ENCODE data around the gene ENTPD3.

The ENTPD3 gene

GRCh38 chr3:40468018-40468417, 81.0 kb downstream of the ENTPD3 start:
- TF ChIP-seq GLIS3 (CRISPR knock-in tag; IDR thresholded peaks at IDR 0.05): no peak
- no peak for TF ChIP-seq RARB (CRISPR knock-in tag; IDR thresholded peaks at IDR 0.05)
- TF ChIP-seq ESRRG (CRISPR knock-in tag; IDR thresholded peaks at IDR 0.05): no peak
- ATAC-seq: no peak; the same call in 2 of the 3 replicates

- TF ChIP-seq ZFP3 (CRISPR knock-in tag; IDR thresholded peaks at IDR 0.05) (no peak), TOX (CRISPR knock-in tag; IDR thresholded peaks at IDR 0.05; ENCODE audit: borderline replicate concordance) (no peak), ISL1 (CRISPR knock-in tag; IDR thresholded peaks at IDR 0.05) (no peak), OSR1 (CRISPR knock-in tag; IDR thresholded peaks at IDR 0.05) (no peak), ZNF70 (CRISPR knock-in tag; IDR thresholded peaks at IDR 0.05) (no peak), GLIS3 (CRISPR knock-in tag; IDR thresholded peaks at IDR 0.05) (no peak), TSHZ2 (CRISPR knock-in tag; IDR thresholded peaks at IDR 0.05) (no peak), ARNTL (CRISPR knock-in tag; IDR thresholded peaks at IDR 0.05; ENCODE audit: borderline replicate concordance, low read depth) (no peak), ZC3H10 (CRISPR knock-in tag; IDR thresholded peaks at IDR 0.05) (no peak), PPARA (CRISPR knock-in tag; IDR thresholded peaks at IDR 0.05; ENCODE audit: borderline replicate concordance) (no peak), POU6F1 (CRISPR knock-in tag; IDR thresholded peaks at IDR 0.05; ENCODE audit: borderline replicate concordance, low read depth) (no peak), ZFP30 (CRISPR knock-in tag; IDR thresholded peaks at IDR 0.05) (no peak), TCF4 (CRISPR knock-in tag; IDR thresholded peaks at IDR 0.05; ENCODE audit: borderline replicate concordance) (no peak), SNAI2 (CRISPR knock-in tag; IDR thresholded peaks at IDR 0.05) (no peak), ESRRG (CRISPR knock-in tag; IDR thresholded peaks at IDR 0.05) (no peak), ZNF565 (CRISPR knock-in tag; conservative IDR thresholded peaks at IDR 0.05; ENCODE audit: low read depth) (no peak)
- TF ChIP-seq, protein P1, sequence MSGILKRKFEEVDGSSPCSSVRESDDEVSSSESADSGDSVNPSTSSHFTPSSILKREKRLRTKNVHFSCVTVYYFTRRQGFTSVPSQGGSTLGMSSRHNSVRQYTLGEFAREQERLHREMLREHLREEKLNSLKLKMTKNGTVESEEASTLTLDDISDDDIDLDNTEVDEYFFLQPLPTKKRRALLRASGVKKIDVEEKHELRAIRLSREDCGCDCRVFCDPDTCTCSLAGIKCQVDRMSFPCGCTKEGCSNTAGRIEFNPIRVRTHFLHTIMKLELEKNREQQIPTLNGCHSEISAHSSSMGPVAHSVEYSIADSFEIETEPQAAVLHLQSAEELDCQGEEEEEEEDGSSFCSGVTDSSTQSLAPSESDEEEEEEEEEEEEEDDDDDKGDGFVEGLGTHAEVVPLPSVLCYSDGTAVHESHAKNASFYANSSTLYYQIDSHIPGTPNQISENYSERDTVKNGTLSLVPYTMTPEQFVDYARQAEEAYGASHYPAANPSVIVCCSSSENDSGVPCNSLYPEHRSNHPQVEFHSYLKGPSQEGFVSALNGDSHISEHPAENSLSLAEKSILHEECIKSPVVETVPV (CRISPR knock-in tag; IDR thresholded peaks at IDR 0.05): no peak
- TF ChIP-seq, protein P2, sequence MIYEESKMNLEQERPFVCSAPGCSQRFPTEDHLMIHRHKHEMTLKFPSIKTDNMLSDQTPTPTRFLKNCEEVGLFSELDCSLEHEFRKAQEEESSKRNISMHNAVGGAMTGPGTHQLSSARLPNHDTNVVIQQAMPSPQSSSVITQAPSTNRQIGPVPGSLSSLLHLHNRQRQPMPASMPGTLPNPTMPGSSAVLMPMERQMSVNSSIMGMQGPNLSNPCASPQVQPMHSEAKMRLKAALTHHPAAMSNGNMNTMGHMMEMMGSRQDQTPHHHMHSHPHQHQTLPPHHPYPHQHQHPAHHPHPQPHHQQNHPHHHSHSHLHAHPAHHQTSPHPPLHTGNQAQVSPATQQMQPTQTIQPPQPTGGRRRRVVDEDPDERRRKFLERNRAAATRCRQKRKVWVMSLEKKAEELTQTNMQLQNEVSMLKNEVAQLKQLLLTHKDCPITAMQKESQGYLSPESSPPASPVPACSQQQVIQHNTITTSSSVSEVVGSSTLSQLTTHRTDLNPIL (CRISPR knock-in tag; IDR thresholded peaks at IDR 0.05; ENCODE audit: low read depth): no peak
- TF ChIP-seq, protein P3, sequence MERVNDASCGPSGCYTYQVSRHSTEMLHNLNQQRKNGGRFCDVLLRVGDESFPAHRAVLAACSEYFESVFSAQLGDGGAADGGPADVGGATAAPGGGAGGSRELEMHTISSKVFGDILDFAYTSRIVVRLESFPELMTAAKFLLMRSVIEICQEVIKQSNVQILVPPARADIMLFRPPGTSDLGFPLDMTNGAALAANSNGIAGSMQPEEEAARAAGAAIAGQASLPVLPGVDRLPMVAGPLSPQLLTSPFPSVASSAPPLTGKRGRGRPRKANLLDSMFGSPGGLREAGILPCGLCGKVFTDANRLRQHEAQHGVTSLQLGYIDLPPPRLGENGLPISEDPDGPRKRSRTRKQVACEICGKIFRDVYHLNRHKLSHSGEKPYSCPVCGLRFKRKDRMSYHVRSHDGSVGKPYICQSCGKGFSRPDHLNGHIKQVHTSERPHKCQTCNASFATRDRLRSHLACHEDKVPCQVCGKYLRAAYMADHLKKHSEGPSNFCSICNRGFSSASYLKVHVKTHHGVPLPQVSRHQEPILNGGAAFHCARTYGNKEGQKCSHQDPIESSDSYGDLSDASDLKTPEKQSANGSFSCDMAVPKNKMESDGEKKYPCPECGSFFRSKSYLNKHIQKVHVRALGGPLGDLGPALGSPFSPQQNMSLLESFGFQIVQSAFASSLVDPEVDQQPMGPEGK (CRISPR knock-in tag; IDR thresholded peaks at IDR 0.05; ENCODE audit: borderline replicate concordance): no peak
These were observed 83.7 kb downstream of the ENTPD3 start for GRCh38 chr3:40470701-40471100.

DNA sequence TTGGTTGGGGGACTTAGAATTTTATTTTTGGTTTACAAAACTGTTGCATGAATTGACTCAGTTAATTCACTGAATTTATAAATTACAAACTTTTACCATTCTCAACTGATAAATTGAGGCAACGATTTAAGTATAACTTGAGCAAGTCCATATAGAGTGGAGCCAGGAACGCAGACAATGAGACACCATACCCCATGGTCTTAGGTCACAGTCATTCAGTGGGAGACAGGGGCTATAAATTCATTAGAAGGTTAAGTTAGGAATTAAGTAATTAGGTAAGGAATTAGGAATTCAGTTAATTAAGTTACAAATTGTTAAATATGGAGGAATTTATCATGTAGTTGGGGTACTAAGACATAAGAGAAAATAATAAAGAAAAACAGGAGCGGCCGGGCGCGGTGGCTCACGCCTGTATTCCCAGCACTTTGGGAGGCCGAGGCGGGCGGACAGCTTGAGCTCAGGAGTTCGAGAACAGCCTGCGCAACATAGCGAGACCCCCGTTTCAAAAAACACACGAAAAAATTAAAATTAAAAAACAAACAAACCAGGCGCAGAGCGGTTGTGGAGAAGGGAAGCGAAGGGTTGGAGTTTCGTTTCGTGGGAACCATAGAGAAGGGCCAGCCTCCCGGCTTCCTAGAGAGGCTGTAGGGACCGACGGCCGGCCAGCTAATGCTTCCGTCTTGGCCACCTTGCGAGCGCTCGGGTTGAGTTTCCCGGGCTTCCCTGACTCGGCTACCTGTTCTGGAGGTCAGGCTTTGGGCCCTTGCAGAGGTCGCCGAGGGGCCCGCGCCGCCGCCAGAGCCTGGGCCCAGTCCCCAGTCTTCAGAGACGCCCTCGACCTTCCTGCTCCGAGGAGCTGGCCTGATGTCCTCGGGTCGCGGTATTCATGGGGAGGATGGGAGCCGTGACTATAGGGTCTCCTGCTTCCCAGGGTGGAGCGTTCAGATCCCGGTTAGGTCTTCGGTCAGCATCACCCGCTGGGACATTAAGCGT, 89.8 kb downstream of the ENTPD3 start, which contains the start of gene ZNF619:
Gene ZNF619 (plus strand): TSS at position 645 of the 993 bp plus-strand sequence. CDS start 858 bp downstream, outside the sequence.
- ATAC-seq: peak; percentile 96
- no peak for TF ChIP-seq BACH2 (CRISPR knock-in tag; IDR thresholded peaks at IDR 0.05; ENCODE audit: borderline replicate concordance)
- no peak for TF ChIP-seq GLIS3 (CRISPR knock-in tag; IDR thresholded peaks at IDR 0.05)
- TF ChIP-seq, protein P2 (CRISPR knock-in tag; IDR thresholded peaks at IDR 0.05; ENCODE audit: low read depth): no peak; the same call in 1 of the 2 replicates
- TF ChIP-seq TCF4 (CRISPR knock-in tag; IDR thresholded peaks at IDR 0.05; ENCODE audit: borderline replicate concordance): no peak
- no peak for TF ChIP-seq CSDC2 (CRISPR knock-in tag; IDR thresholded peaks at IDR 0.05)
- no peak for TF ChIP-seq TOX (CRISPR knock-in tag; IDR thresholded peaks at IDR 0.05; ENCODE audit: borderline replicate concordance)
- no peak for TF ChIP-seq OSR1 (CRISPR knock-in tag; IDR thresholded peaks at IDR 0.05)
- TF ChIP-seq PPARA (CRISPR knock-in tag; IDR thresholded peaks at IDR 0.05; ENCODE audit: borderline replicate concordance): no peak

More at GRCh38 chr3:40470701-40471100, 83.7 kb downstream of the ENTPD3 start:
- no peak for ATAC-seq

Measured in SK-N-SH treated with all-trans-retinoic acid at 6 μM for 48 hours (cell line).